BLaER1 treated with 17β-estradiol and CSF1 and Interleukin-3, amounts not matched to agents 10 nM and 100 nM (cell line): Measurements from ENCODE around the gene ADAM15.
A peak's percentile ranks its signal among the peaks of the same experiment; 100 is the strongest.

Experiments used
- H3K27ac ChIP-seq, 11 experiments: shearing (Covaris generic); formaldehyde crosslinking; 2 replicates each; pipeline ENCODE4 v1.8.1; 2022
- H3K27me3 ChIP-seq, 11 experiments: shearing (Covaris generic); formaldehyde crosslinking; 2 replicates each; pipeline ENCODE4 v1.8.1; 2022
- H3K36me3 ChIP-seq, 11 experiments: shearing (Covaris generic); formaldehyde crosslinking; 2 replicates each; pipeline ENCODE4 v1.8.1; 2022
- H3K4me1 ChIP-seq, 10 experiments: shearing (Covaris generic); formaldehyde crosslinking; 2 replicates each; pipeline ENCODE4 v1.8.1; 2022
- H3K4me2 ChIP-seq, 11 experiments: shearing (Covaris generic); formaldehyde crosslinking; 2 replicates each; pipeline ENCODE4 v1.8.1; 2022
- H3K4me3 ChIP-seq, 10 experiments: shearing (Covaris generic); formaldehyde crosslinking; 2 replicates each; pipeline ENCODE4 v1.8.1; 2022
- H3K9ac ChIP-seq, 11 experiments: shearing (Covaris generic); formaldehyde crosslinking; 2 replicates each; pipeline ENCODE4 v1.8.1; 2022
- H3K9me3 ChIP-seq, 11 experiments: shearing (Covaris generic); formaldehyde crosslinking; replicated peaks in 1 of 11; 2 replicates each; pipeline ENCODE4 v1.8.1; 2022
- H4K20me1 ChIP-seq, 11 experiments: shearing (Covaris generic); formaldehyde crosslinking; 2 replicates each; pipeline ENCODE4 v1.8.1; 2022
- Cebpa-rat ChIP-seq, 11 experiments: shearing (Covaris generic); IDR thresholded peaks; 2 replicates each; pipeline ENCODE4 v1.8.1; 2022

The ADAM15 gene

GRCh38 chr1:155066777-155067176 lies 15.7 kb downstream of the ADAM15 start:
- no peak overlapping the region for H3K4me3 ChIP-seq
- H3K4me1 ChIP-seq, result peaks cover 82 to 92% (median 89%) of the 10 kb centered on the region in 10 experiments
- H3K4me2 ChIP-seq, result peak overlapping the region; percentile 55 to 100 (median 67)
- peaks cover 8 to 35% (median 28%) of the 10 kb centered on the region in 11 experiments; a peak in 18 of 22 replicates for H3K36me3 ChIP-seq
- no peak for TF ChIP-seq Cebpa-rat (IDR thresholded peaks at IDR 0.05)
- no peaks in the 10 kb centered on the region for H3K9me3 ChIP-seq
- no peaks in the 10 kb centered on the region for H3K27me3 ChIP-seq
- peaks cover 6 to 63% (median 42%) of the 10 kb centered on the region in 11 experiments; a peak in 20 of 22 replicates for H4K20me1 ChIP-seq
- peak overlapping the region in 4 of 11 experiments; percentile 3 to 45 (median 24); a peak in 5 of 22 replicates for H3K27ac ChIP-seq
- H3K9ac ChIP-seq, result peak overlapping the region in 8 of 11 experiments; percentile 24 to 54 (median 40); a peak in 11 of 22 replicates

GRCh38 chr1:155068599-155068998 lies 17.5 kb downstream of the ADAM15 start:
- H3K9ac ChIP-seq, result peak overlapping the region in 10 of 11 experiments; percentile 18 to 79 (median 73); a peak in 11 of 22 replicates
- peak overlapping the region in 7 of 11 experiments; percentile 17 to 89 (median 74); a peak in 7 of 22 replicates for H3K27ac ChIP-seq
- TF ChIP-seq Cebpa-rat (IDR thresholded peaks at IDR 0.05), result no peak
- H4K20me1 ChIP-seq, result peaks cover 0 to 48% (median 31%) of the 10 kb centered on the region in 11 experiments; a peak in 17 of 22 replicates
- peaks cover 8 to 35% (median 28%) of the 10 kb centered on the region in 11 experiments; a peak in 18 of 22 replicates for H3K36me3 ChIP-seq
- peak overlapping the region; percentile 93 to 100 (median 98) for H3K4me2 ChIP-seq
- H3K9me3 ChIP-seq, result no peaks in the 10 kb centered on the region
- H3K4me3 ChIP-seq, result peak overlapping the region in 1 of 10 experiments; percentile 33; a peak in 2 of 20 replicates
- no peaks in the 10 kb centered on the region for H3K27me3 ChIP-seq
- H3K4me1 ChIP-seq, result peaks cover 86 to 94% (median 92%) of the 10 kb centered on the region in 10 experiments

GRCh38 chr1:155069551-155070157 lies 18.5 kb downstream of the ADAM15 start:
- peak overlapping the region in 9 of 11 experiments; percentile 39 to 89 (median 64); a peak in 17 of 22 replicates for H3K27ac ChIP-seq
- peak overlapping the region; percentile 93 to 100 (median 98) for H3K4me2 ChIP-seq
- no peak for TF ChIP-seq Cebpa-rat (IDR thresholded peaks at IDR 0.05)
- H3K9me3 ChIP-seq, result no peaks in the 10 kb centered on the region
- peaks cover 8 to 35% (median 28%) of the 10 kb centered on the region in 11 experiments; a peak in 18 of 22 replicates for H3K36me3 ChIP-seq
- peaks cover 0 to 44% (median 26%) of the 10 kb centered on the region in 11 experiments; a peak in 17 of 22 replicates for H4K20me1 ChIP-seq
- peak overlapping the region in 3 of 10 experiments; percentile 19 to 57 (median 42); a peak in 5 of 20 replicates for H3K4me3 ChIP-seq
- no peaks in the 10 kb centered on the region for H3K27me3 ChIP-seq
- H3K4me1 ChIP-seq, result peaks cover 92 to 98% (median 97%) of the 10 kb centered on the region in 10 experiments
- peak overlapping the region; percentile 9 to 79 (median 72); a peak in 18 of 22 replicates for H3K9ac ChIP-seq

GRCh38 chr1:155070158-155070621 lies 19.1 kb downstream of the ADAM15 start:
- no peaks in the 10 kb centered on the region for H3K27me3 ChIP-seq
- peak overlapping the region; percentile 32 to 66 (median 53); a peak in 19 of 20 replicates for H3K4me3 ChIP-seq
- H3K4me1 ChIP-seq, result peaks cover 92 to 98% (median 97%) of the 10 kb centered on the region in 10 experiments
- peaks cover 0 to 39% (median 25%) of the 10 kb centered on the region in 11 experiments; a peak in 17 of 22 replicates for H4K20me1 ChIP-seq
- peak overlapping the region; percentile 67 to 79 (median 75) for H3K9ac ChIP-seq
- peaks cover 8 to 35% (median 28%) of the 10 kb centered on the region in 11 experiments; a peak in 18 of 22 replicates for H3K36me3 ChIP-seq
- TF ChIP-seq Cebpa-rat (IDR thresholded peaks at IDR 0.05), result no peak
- no peaks in the 10 kb centered on the region for H3K9me3 ChIP-seq
- peak overlapping the region; percentile 11 to 89 (median 78); a peak in 20 of 22 replicates for H3K27ac ChIP-seq
- peak overlapping the region; percentile 93 to 100 (median 98) for H3K4me2 ChIP-seq

GRCh38 chr1:155070721-155071569 lies 19.8 kb downstream of the ADAM15 start:
- H3K9ac ChIP-seq, result peak overlapping the region; percentile 67 to 79 (median 75)
- H3K4me3 ChIP-seq, result peak overlapping the region; percentile 32 to 66 (median 53)
- no peaks in the 10 kb centered on the region for H3K9me3 ChIP-seq
- peaks cover 0 to 34% (median 22%) of the 10 kb centered on the region in 11 experiments; a peak in 15 of 22 replicates for H4K20me1 ChIP-seq
- H3K36me3 ChIP-seq, result peaks cover 8 to 35% (median 28%) of the 10 kb centered on the region in 11 experiments; a peak in 18 of 22 replicates
- peak overlapping the region; percentile 93 to 100 (median 98) for H3K4me2 ChIP-seq
- H3K4me1 ChIP-seq, result peaks cover 96 to 100% (median 99%) of the 10 kb centered on the region in 10 experiments
- H3K27ac ChIP-seq, result peak overlapping the region; percentile 52 to 89 (median 78); a peak in 21 of 22 replicates
- H3K27me3 ChIP-seq, result no peaks in the 10 kb centered on the region
- TF ChIP-seq Cebpa-rat (IDR thresholded peaks at IDR 0.05), result no peak

- no peak for TF ChIP-seq Cebpa-rat (IDR thresholded peaks at IDR 0.05)
- Histone ChIP-seq H3K4me1 (peaks cover 95 to 100% (median 99%) of the 10 kb centered on the region in 10 experiments), H3K4me3 (peak overlapping the region in 6 of 10 experiments; percentile 49 to 66 (median 56); a peak in 9 of 20 replicates), H3K27ac (peak overlapping the region; percentile 52 to 89 (median 78); a peak in 20 of 22 replicates), H4K20me1 (peaks cover 0 to 27% (median 14%) of the 10 kb centered on the region in 11 experiments; a peak in 14 of 22 replicates), H3K27me3 (no peaks in the 10 kb centered on the region), H3K9me3 (no peaks in the 10 kb centered on the region), H3K9ac (peak overlapping the region; percentile 67 to 79 (median 75); a peak in 21 of 22 replicates), H3K4me2 (peak overlapping the region; percentile 93 to 100 (median 98)), H3K36me3 (peaks cover 7 to 29% (median 23%) of the 10 kb centered on the region in 11 experiments; a peak in 18 of 22 replicates)
Observed at GRCh38 chr1:155071701-155072100, 20.6 kb downstream of the ADAM15 start.

GRCh38 chr1:155072531-155073289 lies 21.6 kb downstream of the ADAM15 start:
- Histone ChIP-seq H3K4me3 (peak overlapping the region in 2 of 10 experiments; percentile 6 to 29; a peak in 2 of 20 replicates), H3K27me3 (no peaks in the 10 kb centered on the region), H3K4me2 (peak overlapping the region; percentile 93 to 100 (median 98)), H3K4me1 (peaks cover 97 to 100% (median 100%) of the 10 kb centered on the region in 10 experiments), H3K27ac (peak overlapping the region in 9 of 11 experiments; percentile 66 to 89 (median 78); a peak in 18 of 22 replicates), H3K36me3 (peaks cover 0 to 20% (median 17%) of the 10 kb centered on the region in 11 experiments; a peak in 16 of 22 replicates), H3K9ac (peak overlapping the region in 9 of 11 experiments; percentile 41 to 77 (median 70); a peak in 14 of 22 replicates), H3K9me3 (no peaks in the 10 kb centered on the region), H4K20me1 (peaks cover 0 to 19% (median 8%) of the 10 kb centered on the region in 11 experiments; a peak in 9 of 22 replicates)
- TF ChIP-seq Cebpa-rat (IDR thresholded peaks at IDR 0.05), result no peak
